ENCODE measurements around the gene PROM2.

GRCh38 chr2:95276888-95277245 is 2.6 kb downstream of the PROM2 start:
- TF ChIP-seq CTCF (conservative IDR thresholded peaks at IDR 0.05; ENCODE audit: low read depth, low read length): no peak
- no peak for TF ChIP-seq EZH2 (IDR thresholded peaks at IDR 0.05; ENCODE audit: low read length, unreplicated experiment)

All from PC-3 (cell line).